Measurements from ENCODE around the gene LIN28A.

Gene LIN28A

GRCh38 chr1:26413031-26413430 is 2.4 kb downstream of the LIN28A start:
- no peaks in the 10 kb centered on the region for H3F3A ChIP-seq (ENCODE audit: insufficient read depth, low read length)
- H3K9ac ChIP-seq (ENCODE audit: low read length), result no peak overlapping the region
- no peak overlapping the region for H3K4me2 ChIP-seq (ENCODE audit: low read depth, low read length)
- no peaks in the 10 kb centered on the region for H3K36me3 ChIP-seq (replicated peaks; ENCODE audit: insufficient read depth, low read length)
- H3K27me3 ChIP-seq (replicated peaks; ENCODE audit: insufficient read depth, low read length), result peaks cover 75% of the 10 kb centered on the region
- no peaks in the 10 kb centered on the region for H3K9me3 ChIP-seq (replicated peaks; ENCODE audit: insufficient read depth, low read length)
- no peak for TF ChIP-seq EZH2 (optimal IDR thresholded peaks at IDR 0.05; ENCODE audit: low read depth, low read length)
- no peak for TF ChIP-seq EZH2phosphoT487 (IDR thresholded peaks at IDR 0.05; ENCODE audit: low read length)
- TF ChIP-seq CTCF (IDR thresholded peaks at IDR 0.05; ENCODE audit: low read length), result no peak
- no peaks in the 10 kb centered on the region for H3K79me2 ChIP-seq (ENCODE audit: low read length)
- no peaks in the 10 kb centered on the region for H3K9me2 ChIP-seq (replicated peaks; ENCODE audit: insufficient read depth, low read length)
- H3K4me1 ChIP-seq (ENCODE audit: low read length), result no peaks in the 10 kb centered on the region
- DNase-seq, result no peak
- H2AFZ ChIP-seq (ENCODE audit: low read length), result no peak overlapping the region
- no peak overlapping the region for H3K27ac ChIP-seq (ENCODE audit: low read length)
- no peaks in the 10 kb centered on the region for H4K20me1 ChIP-seq (ENCODE audit: insufficient read depth, low read length)
- no peak overlapping the region for H3K4me3 ChIP-seq (ENCODE audit: low read length)

- no peak for TF ChIP-seq EZH2phosphoT487 (IDR thresholded peaks at IDR 0.05; ENCODE audit: low read length)
- peak; percentile 83 for TF ChIP-seq CTCF (IDR thresholded peaks at IDR 0.05; ENCODE audit: low read length)
- Histone ChIP-seq H2AFZ (ENCODE audit: low read length) (no peak overlapping the region), H3K9me3 (replicated peaks; ENCODE audit: insufficient read depth, low read length) (no peaks in the 10 kb centered on the region), H3K79me2 (ENCODE audit: low read length) (no peaks in the 10 kb centered on the region), H3K4me3 (ENCODE audit: low read length) (no peak overlapping the region), H3K4me1 (ENCODE audit: low read length) (no peaks in the 10 kb centered on the region), H3K9me2 (replicated peaks; ENCODE audit: insufficient read depth, low read length) (no peaks in the 10 kb centered on the region), H3K4me2 (ENCODE audit: low read depth, low read length) (no peak overlapping the region), H3K9ac (ENCODE audit: low read length) (no peak overlapping the region), H3K27me3 (replicated peaks; ENCODE audit: insufficient read depth, low read length) (peaks cover 56% of the 10 kb centered on the region), H3K27ac (ENCODE audit: low read length) (no peak overlapping the region), H3K36me3 (replicated peaks; ENCODE audit: insufficient read depth, low read length) (no peaks in the 10 kb centered on the region), H4K20me1 (ENCODE audit: insufficient read depth, low read length) (no peaks in the 10 kb centered on the region), H3F3A (ENCODE audit: insufficient read depth, low read length) (no peaks in the 10 kb centered on the region)
- peak; percentile 78 for DNase-seq
Observed at GRCh38 chr1:26417111-26417759, 6.6 kb downstream of the LIN28A start.

GRCh38 chr1:26418865-26419349 is 8.3 kb downstream of the LIN28A start:
- no peak overlapping the region for H2AFZ ChIP-seq (ENCODE audit: low read length)
- H4K20me1 ChIP-seq (ENCODE audit: insufficient read depth, low read length), result no peaks in the 10 kb centered on the region
- no peak overlapping the region for H3K4me2 ChIP-seq (ENCODE audit: low read depth, low read length)
- H3K9me2 ChIP-seq (replicated peaks; ENCODE audit: insufficient read depth, low read length), result no peaks in the 10 kb centered on the region
- no peaks in the 10 kb centered on the region for H3K36me3 ChIP-seq (replicated peaks; ENCODE audit: insufficient read depth, low read length)
- no peak overlapping the region for H3K9ac ChIP-seq (ENCODE audit: low read length)
- TF ChIP-seq CTCF (IDR thresholded peaks at IDR 0.05; ENCODE audit: low read length) (no peak), EZH2 (optimal IDR thresholded peaks at IDR 0.05; ENCODE audit: low read depth, low read length) (no peak), EZH2phosphoT487 (IDR thresholded peaks at IDR 0.05; ENCODE audit: low read length) (no peak)
- no peaks in the 10 kb centered on the region for H3K79me2 ChIP-seq (ENCODE audit: low read length)
- H3K4me3 ChIP-seq (ENCODE audit: low read length), result no peak overlapping the region
- H3K27me3 ChIP-seq (replicated peaks; ENCODE audit: insufficient read depth, low read length), result peaks cover 39% of the 10 kb centered on the region
- no peaks in the 10 kb centered on the region for H3F3A ChIP-seq (ENCODE audit: insufficient read depth, low read length)
- no peak overlapping the region for H3K27ac ChIP-seq (ENCODE audit: low read length)
- no peaks in the 10 kb centered on the region for H3K9me3 ChIP-seq (replicated peaks; ENCODE audit: insufficient read depth, low read length)
- no peak for DNase-seq
- no peaks in the 10 kb centered on the region for H3K4me1 ChIP-seq (ENCODE audit: low read length)

Data from MM.1S (cell line).